Right forelimb (tissue), 1 donor: ENCODE results near the gene SHC4.

Experiments used
- DNase-seq: peaks from one replicate; pipeline ENCODE4 v3.0.0-alpha.2; 2018

SHC4 gene

GRCh38 chr15:48966595-48967301, 3.0 kb upstream of the SHC4 start:
- DNase-seq: no peak

GRCh38 chr15:48965972-48966371, 2.3 kb upstream of the SHC4 start:
- DNase-seq: no peak

GRCh38 chr15:48964898-48965297, 1.2 kb upstream of the SHC4 start:
- no peak for DNase-seq

- DNase-seq: peak; percentile 62
Observed at GRCh38 chr15:48962662-48963523, 826 bp downstream of the SHC4 start.

GRCh38 chr15:48955967-48956366, 7.8 kb downstream of the SHC4 start:
- no peak for DNase-seq

GRCh38 chr15:48955370-48955769, 8.3 kb downstream of the SHC4 start:
- no peak for DNase-seq

GRCh38 chr15:48954538-48954937, 9.2 kb downstream of the SHC4 start:
- DNase-seq: no peak

- DNase-seq: no peak
Observed at GRCh38 chr15:48946840-48947187, 16.9 kb downstream of the SHC4 start.

- DNase-seq: no peak
Observed at GRCh38 chr15:48946074-48946839, 17.5 kb downstream of the SHC4 start.

- DNase-seq: no peak
Observed at GRCh38 chr15:48945386-48945785, 18.3 kb downstream of the SHC4 start.

GRCh38 chr15:48941904-48942303, 21.8 kb downstream of the SHC4 start:
- DNase-seq: no peak

- no peak for DNase-seq
Observed at GRCh38 chr15:48940508-48940907, 23.2 kb downstream of the SHC4 start.

GRCh38 chr15:48939648-48940047, 24.1 kb downstream of the SHC4 start:
- no peak for DNase-seq

GRCh38 chr15:48937886-48938285, 25.8 kb downstream of the SHC4 start:
- no peak for DNase-seq

GRCh38 chr15:48936666-48937065, 27.1 kb downstream of the SHC4 start:
- no peak for DNase-seq

- DNase-seq: no peak
Observed at GRCh38 chr15:48935236-48935635, 28.5 kb downstream of the SHC4 start.

GRCh38 chr15:48930735-48931134, 33.0 kb downstream of the SHC4 start:
- DNase-seq: no peak

- DNase-seq: no peak
Observed at GRCh38 chr15:48929661-48930060, 34.1 kb downstream of the SHC4 start.

GRCh38 chr15:48928877-48929538, 34.7 kb downstream of the SHC4 start:
- DNase-seq: no peak

- DNase-seq: no peak
Observed at GRCh38 chr15:48925714-48926223, 38.0 kb downstream of the SHC4 start.

- no peak for DNase-seq
Observed at GRCh38 chr15:48924528-48925393, 39.0 kb downstream of the SHC4 start.

GRCh38 chr15:48922046-48922445, 41.7 kb downstream of the SHC4 start:
- no peak for DNase-seq
